GM12874 (cell line): ENCODE measurements around the gene DUSP19.

ENCODE experiments used
- CTCF ChIP-seq: IDR thresholded peaks from 2 replicates; pipeline ENCODE4 v1.5.1; 2011; ENCODE audit warnings: low read depth, mild to moderate bottlenecking, control low read depth, low read length, moderate library complexity; ENCODE audit not compliant: insufficient read depth

Gene DUSP19

DNA sequence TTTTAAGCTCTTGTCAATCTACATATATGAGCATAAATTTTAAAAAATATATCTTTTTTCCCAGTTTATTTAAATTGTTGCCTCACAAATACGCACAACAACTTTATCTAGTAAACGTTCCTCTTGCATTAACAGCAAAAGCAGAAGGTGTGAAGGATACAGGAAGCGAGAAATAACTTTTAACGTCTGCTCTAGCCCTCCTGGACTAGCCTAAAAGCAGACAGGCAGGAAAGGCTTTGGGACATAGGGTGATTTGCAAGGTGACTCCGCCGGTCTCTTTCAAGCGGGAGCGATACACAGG lies 434 bp upstream of the DUSP19 start:
- TF ChIP-seq CTCF: no peak

GRCh38 chr2:183079139-183079775 lies 710 bp downstream of the DUSP19 start:
- TF ChIP-seq CTCF: no peak

DNA sequence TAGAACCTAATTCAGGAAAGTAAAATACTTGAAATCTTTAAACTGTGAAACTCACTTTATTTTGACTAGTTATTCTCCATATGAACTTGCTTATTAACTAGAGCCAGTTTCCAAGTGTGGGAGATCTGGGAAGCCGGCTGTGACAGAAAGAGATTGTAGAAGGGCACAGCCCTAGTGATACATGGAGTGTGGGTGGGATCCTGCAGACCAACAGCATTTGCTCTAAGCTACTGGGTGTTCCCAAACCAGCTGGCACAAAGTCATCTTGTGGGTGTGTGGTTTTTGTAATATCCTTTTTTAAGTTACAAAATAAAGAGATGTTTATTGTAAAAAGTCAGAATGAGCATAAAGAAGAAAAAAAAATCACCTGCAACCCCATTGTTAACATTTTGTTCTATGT lies 3.4 kb downstream of the DUSP19 start:
- no peak for TF ChIP-seq CTCF

DNA sequence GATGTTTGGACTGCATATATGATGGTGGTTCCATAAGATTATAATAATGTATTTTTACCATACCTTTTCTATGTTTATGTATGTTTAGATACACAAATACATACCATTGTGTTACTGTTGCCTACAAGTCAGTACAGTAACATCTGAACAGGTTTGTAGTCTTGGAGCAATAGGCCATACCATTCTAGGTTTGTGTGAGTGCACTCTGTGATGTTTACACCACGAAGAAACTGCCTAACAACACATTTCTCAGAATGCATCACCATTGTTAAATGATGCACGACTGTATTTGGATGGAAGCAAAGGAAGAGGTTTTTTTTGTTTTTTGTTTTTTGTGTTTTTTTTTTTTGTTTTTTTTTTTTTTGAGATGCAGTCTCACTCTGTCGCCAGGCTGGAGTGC lies 9.5 kb downstream of the DUSP19 start:
- TF ChIP-seq CTCF: no peak

- TF ChIP-seq CTCF: no peak
These were observed 10.8 kb downstream of the DUSP19 start for GRCh38 chr2:183089192-183089851.

DNA sequence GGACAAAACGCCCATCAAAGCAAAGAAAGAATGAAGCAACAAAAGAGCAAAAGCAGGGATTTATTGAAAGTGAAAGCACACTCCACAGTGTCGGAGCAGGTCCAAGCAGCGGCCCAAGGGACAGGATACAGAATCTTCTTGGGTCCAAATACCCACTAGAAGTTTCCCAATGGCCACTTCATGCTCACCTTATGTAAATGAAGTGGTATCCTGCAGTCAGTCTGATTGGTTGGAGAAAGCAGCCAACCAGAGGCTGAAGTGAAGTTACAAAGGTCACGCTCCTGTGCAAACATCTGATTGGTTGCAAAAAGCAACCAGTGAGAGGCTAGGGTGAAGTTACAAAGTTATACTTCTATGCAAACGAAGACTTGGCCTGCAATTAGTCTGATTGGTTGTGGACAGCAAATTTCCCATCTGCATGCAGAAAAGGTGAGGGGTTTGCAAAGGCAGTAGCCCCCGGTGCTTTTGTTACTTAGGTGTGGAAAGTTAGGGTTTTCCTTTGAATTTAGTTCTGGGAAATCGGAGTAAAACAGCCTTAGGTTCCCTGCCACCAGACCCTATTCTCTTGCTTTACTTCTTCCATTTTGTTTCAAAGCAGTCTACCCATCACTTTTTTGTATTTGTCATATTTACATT lies 12.9 kb downstream of the DUSP19 start:
- TF ChIP-seq CTCF: no peak

GRCh38 chr2:183091954-183092345 lies 13.4 kb downstream of the DUSP19 start:
- no peak for TF ChIP-seq CTCF
